Cerebellar nuclear complex (tissue), 1 donor: ENCODE data around the gene SLC25A39.

ENCODE experiments used
- DNase-seq, 2 experiments: peaks; one replicate each; lab custom pipeline; 2025; lab: John Stamatoyannopoulos, UW

Gene SLC25A39

DNA sequence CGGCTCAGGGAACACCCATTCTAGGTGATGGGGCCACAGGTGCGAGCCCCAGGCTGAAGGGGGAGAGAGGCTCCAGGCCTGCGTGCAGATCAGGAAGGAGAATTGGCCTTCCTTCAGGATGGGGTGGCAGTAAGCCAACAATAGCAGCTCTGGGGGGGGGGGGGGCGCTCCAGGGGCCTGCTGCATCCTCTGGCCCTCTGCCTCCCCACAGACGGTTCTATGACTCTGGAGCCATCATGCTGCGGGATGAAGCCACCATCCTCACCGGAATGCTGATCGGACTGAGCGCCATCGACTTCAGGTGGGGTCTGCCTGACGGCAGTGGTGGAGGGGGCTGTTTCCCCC, 10.1 kb downstream of the SLC25A39 start:
- DNase-seq = no peak

GRCh38 chr17:44314031-44314430, 10.6 kb downstream of the SLC25A39 start:
- no peak for DNase-seq

GRCh38 chr17:44312396-44313104, 12.1 kb downstream of the SLC25A39 start:
- DNase-seq = no peak

GRCh38 chr17:44311562-44312181, 13.0 kb downstream of the SLC25A39 start:
- DNase-seq = no peak

- no peak for DNase-seq
Measured at GRCh38 chr17:44310609-44311376, 13.8 kb downstream of the SLC25A39 start.

DNA sequence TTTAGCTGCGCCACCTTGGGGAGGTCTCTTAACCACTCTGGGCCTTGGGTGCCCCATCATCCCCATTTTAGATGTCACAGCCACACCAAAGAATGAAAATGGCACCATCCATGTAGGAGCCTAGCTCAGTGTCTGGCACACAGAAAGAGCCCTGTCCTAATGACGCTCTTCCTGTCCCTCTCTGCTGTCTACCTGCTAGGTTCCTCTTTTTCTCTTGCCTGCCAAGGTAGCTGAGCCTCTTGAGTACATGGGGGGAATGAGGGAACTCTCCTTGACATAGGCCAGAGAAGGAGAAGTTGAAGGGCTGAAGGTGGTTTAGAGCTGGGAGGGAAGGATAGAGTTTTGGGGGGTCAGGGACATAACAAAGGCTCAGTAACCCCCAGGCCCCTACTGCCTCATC, 14.4 kb downstream of the SLC25A39 start:
- no peak for DNase-seq

- no peak for DNase-seq
Measured at GRCh38 chr17:44309472-44309871, 15.2 kb downstream of the SLC25A39 start.

GRCh38 chr17:44308865-44309264, 15.8 kb downstream of the SLC25A39 start:
- DNase-seq = no peak

- peak; percentile 83 to 89 for DNase-seq
Measured at GRCh38 chr17:44308320-44308818, 16.3 kb downstream of the SLC25A39 start, which contains the start of gene RUNDC3A. RUNDC3A (plus strand) TSS chr17:44308601; CDS start chr17:44308833, 232 bp downstream.

DNA sequence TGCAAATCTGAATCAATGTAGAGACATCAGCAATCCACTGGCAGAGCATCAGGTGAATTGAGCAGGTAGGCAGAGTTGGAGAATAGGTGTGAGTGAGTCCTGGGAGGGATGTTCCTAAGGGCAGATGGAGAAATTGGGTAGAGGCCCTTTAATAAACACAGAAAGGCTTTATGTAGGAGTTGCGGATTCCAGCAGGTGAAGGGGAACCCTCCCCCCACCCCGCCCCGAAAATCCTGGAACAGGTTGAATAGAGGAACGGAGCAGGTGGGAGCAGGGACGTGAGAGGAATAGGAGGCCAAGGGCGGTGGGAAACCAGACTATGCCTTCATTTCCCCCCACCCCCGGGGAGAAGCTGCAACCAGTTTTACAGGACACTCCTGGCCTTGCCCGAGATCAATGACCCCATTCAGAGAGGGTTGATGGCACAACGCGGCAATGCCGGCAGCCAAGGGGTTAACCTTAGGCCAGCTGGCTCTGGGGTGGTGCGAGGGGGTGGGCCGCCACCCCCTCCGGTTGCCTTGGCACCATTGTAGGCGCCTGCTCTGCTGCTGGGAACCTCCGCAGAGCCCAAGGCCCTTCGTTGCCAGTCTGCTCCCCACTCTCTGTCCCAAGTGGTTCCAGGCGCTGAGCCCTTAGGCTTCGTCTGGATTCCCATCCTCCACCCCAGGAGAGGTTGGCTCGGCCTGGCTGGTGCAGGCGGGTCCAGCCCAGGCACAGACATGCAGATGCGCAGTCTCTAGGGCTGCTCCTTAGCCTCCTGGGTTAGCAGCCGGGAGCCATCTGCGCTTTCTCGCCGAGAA, 17.0 kb downstream of the SLC25A39 start:
- DNase-seq = peak in 1 of 2 experiments; percentile 44

DNA sequence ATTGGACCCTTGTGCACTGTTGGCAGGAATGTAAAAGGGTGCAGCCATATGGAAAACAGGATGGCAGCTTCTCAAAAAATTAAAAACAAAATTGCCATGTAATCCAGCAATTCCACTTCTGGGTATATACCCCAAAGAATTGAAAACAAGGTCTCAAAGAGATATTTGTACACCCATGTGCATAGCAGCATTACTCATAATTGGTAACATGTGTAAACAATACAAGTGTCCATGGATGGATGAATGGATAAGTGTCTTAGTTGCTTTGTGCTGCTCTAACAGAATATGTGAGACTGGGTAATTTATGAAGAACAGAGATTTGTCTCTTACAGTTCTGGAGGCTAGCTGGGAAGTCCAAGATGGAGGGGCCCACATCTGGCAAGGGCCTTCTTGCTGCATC, 20.0 kb downstream of the SLC25A39 start:
- no peak for DNase-seq

DNA sequence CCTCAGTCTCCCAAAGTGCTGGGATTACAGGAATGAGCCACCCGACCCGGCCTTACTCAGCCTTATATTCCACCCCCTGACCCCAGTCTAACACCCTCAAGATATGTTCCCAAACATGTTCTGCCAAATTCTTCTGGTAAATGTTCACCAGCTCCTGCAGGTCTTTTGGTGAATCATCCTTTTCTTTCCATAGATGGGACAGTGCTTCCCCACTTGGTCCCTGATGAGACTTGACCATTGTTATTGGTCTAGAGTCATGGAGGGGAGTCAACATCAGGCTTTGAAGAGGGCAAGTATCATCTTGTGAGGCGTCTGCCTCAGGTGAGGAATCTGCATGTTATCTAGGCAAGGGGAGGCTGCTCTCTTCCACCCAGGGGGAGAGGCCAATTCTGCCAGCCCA, 26.6 kb downstream of the SLC25A39 start:
- DNase-seq = no peak

GRCh38 chr17:44293509-44294226, 31.0 kb downstream of the SLC25A39 start:
- DNase-seq = no peak

- no peak for DNase-seq
Measured at GRCh38 chr17:44287651-44288050, 37.0 kb downstream of the SLC25A39 start.

- DNase-seq = no peak
Measured at GRCh38 chr17:44284024-44284400, 40.6 kb downstream of the SLC25A39 start.

DNA sequence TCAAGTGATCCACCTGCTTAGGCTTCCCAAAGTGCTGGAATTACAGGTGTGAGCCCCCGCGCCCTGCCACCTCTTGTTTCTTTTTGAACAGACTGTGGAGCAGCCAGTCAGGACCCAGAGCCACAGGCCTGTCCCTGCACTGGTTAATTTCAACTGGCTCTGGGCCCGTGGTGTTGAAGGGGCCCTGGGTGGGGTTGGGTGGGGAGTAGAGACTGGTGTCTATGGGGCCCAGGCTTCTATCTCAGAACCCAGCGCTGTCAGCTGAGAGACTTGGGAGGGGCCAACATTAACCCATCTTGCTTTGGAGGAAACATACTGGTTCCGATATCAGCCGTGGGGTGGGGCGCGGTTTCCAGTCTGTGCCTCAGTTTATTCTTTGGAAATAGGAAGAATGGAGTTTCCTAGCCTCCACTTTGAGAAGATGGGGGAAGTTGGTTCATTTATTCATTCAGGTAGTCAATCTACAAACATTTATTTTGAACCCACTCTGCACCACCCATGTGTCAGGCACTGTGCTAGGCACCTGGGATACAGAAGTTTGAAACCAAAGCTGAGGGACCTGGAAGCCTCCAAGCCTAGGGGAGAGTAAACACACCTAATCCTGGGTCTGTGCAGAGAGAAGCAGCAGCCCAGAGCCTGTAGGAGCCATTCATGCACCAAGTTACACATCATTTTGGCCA, 41.1 kb downstream of the SLC25A39 start:
- no peak for DNase-seq

DNA sequence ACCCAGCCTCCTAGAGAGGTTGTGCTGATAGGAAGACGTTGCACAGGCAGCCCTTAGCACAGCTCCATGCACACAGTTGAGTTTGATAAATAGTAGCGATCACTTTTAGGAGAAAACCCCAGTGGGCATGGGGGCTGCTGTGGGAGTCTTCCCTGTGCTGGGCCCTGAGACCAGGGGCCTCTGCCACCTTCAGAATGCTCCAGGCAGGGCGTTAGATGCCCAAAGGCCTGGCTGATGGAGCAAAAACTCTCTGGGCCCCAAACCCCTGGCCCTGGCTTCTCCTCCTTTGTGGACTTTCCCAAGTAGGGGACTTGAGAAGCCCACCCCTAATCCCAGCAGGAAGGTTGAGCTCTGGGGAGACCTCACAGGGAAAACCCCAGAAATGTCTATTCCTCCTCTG, 42.4 kb downstream of the SLC25A39 start:
- DNase-seq = no peak

DNA sequence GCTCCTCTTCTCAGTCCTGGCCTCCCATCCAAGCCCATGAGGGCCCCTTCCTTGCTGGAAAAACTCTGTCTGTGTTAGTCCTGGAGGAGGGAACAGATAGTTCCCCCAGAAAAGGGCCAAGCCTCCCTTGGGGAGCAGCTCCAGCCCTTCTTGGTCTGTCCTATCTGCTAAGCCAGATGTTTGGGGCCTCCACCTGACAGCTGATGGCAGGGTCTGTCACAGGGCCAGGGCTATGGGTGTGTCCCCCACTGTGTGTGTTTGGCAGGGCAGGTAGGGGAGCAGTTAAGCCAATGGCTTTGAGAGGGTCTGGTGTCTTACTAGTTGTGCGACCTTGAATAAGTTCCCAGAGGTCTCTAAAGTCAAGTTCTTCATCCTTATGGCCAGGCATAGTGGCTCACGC, 43.1 kb downstream of the SLC25A39 start:
- no peak for DNase-seq

DNA sequence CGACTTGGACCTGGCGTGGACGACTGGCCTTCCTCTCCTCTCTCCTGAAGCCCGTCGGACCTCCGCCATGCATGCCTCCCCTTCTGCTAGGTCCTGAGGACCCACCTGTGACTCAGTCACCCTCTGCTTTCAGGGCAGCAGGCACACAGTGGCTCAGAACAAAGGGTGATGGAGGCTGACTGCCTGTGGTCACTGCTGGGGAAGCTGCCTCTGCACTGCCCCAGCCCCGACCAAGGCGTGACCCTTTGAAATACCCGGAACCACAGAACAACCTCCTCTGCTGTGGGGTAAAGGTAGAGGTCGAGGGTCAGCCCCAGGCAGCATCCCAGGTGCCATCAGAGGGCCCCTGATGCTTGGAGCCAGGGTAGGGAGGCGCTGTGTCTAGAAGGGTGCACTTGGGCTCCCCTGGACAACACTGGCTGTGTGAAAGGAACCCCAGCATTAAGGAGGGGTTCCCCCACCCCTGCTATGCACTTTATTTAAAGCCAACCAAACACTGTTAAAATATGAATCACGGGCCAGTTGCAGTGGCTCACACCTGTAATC, 44.2 kb downstream of the SLC25A39 start:
- no peak for DNase-seq

- DNase-seq = no peak
Measured at GRCh38 chr17:44279666-44280391, 44.8 kb downstream of the SLC25A39 start.
